GOT3 (cell line): Measurements from ENCODE around the gene DUSP3.

Experiments
- DNase-seq: peaks from one replicate; lab custom pipeline; 2025; ENCODE audit warnings: mixed read lengths; lab: John Stamatoyannopoulos, UW

The DUSP3 gene

GRCh38 chr17:43732958-43733357 is 45.8 kb downstream of the DUSP3 start:
- no peak for DNase-seq

- no peak for DNase-seq
These were observed 50.7 kb downstream of the DUSP3 start for GRCh38 chr17:43728081-43728480.

- no peak for DNase-seq
These were observed 54.9 kb downstream of the DUSP3 start for GRCh38 chr17:43723697-43724359.

GRCh38 chr17:43722870-43723665 is 55.7 kb downstream of the DUSP3 start:
- no peak for DNase-seq

GRCh38 chr17:43722269-43722619 is 56.5 kb downstream of the DUSP3 start:
- no peak for DNase-seq

- no peak for DNase-seq
These were observed 57.1 kb downstream of the DUSP3 start for GRCh38 chr17:43721537-43722268.

GRCh38 chr17:43720311-43721060 is 58.3 kb downstream of the DUSP3 start:
- DNase-seq: no peak

GRCh38 chr17:43719578-43719977 is 59.2 kb downstream of the DUSP3 start:
- DNase-seq: no peak

- DNase-seq: no peak
These were observed 60.2 kb downstream of the DUSP3 start for GRCh38 chr17:43718544-43718943.

GRCh38 chr17:43717913-43718312 is 60.9 kb downstream of the DUSP3 start:
- DNase-seq: no peak
